HepG2 (cell line): ENCODE data around the gene PSORS1C1. TPM values are rescaled to one million over a fixed set of nuclear protein-coding genes. Genes with fewer than 3 reads are reported as not detected.

Experiments used
- GPBP1L1 ChIP-seq: sonication (generic); formaldehyde crosslinking; IDR thresholded peaks from 2 replicates; pipeline ENCODE4 v1.5.0; 2020; ENCODE audit warnings: mild to moderate bottlenecking, missing genetic modification reagents
- NFIB ChIP-seq: sonication (generic); formaldehyde crosslinking; IDR thresholded peaks from 2 replicates; pipeline ENCODE4 v1.9.0; 2021; ENCODE audit warnings: missing genetic modification reagents, mild to moderate bottlenecking, borderline replicate concordance
- NR2F1 ChIP-seq, 2 experiments: fragments of 450-650 bp in 1 of 2; formaldehyde crosslinking in 1 of 2; IDR thresholded peaks; 2 replicates each; pipeline versions ENCODE4 v1.5.0 to v1.6.1; 2016 to 2020; ENCODE audit warnings: mild to moderate bottlenecking in 1 of 2, missing compliant biosample characterization in 1 of 2, missing genetic modification reagents in 1 of 2, moderate library complexity in 1 of 2
- RELA ChIP-seq: sonication (generic); formaldehyde crosslinking; IDR thresholded peaks from 2 replicates; pipeline ENCODE4 v1.4.0; 2020; ENCODE audit warnings: missing genetic modification reagents
- THAP11 ChIP-seq: IDR thresholded peaks from 2 replicates; pipeline ENCODE4 v1.6.1; 2016; ENCODE audit warnings: missing biosample characterization, missing genetic modification reagents
- ZNF20 ChIP-seq: sonication (generic); formaldehyde crosslinking; IDR thresholded peaks from 2 replicates; pipeline ENCODE4 v1.4.0; 2020; ENCODE audit warnings: mild to moderate bottlenecking, moderate library complexity, missing genetic modification reagents
- ZNF318 ChIP-seq: sonication (generic); formaldehyde crosslinking; IDR thresholded peaks from 2 replicates; pipeline ENCODE4 v1.4.0; 2020; ENCODE audit warnings: mild to moderate bottlenecking, missing genetic modification reagents
- ZNF350 ChIP-seq: sonication (generic); formaldehyde crosslinking; IDR thresholded peaks from 2 replicates; pipeline ENCODE4 v1.4.0; 2020; ENCODE audit warnings: mild to moderate bottlenecking, low read depth, missing genetic modification reagents, borderline replicate concordance
- ZNF646 ChIP-seq: sonication (generic); formaldehyde crosslinking; IDR thresholded peaks from 2 replicates; pipeline ENCODE4 v1.9.0; 2021; ENCODE audit warnings: mild to moderate bottlenecking, missing genetic modification reagents
- ZNF772 ChIP-seq: sonication (generic); formaldehyde crosslinking; IDR thresholded peaks from 2 replicates; pipeline ENCODE4 v1.5.0; 2020; ENCODE audit warnings: mild to moderate bottlenecking, missing genetic modification reagents
- ZNF878 ChIP-seq: sonication (generic); formaldehyde crosslinking; IDR thresholded peaks from 2 replicates; pipeline ENCODE4 v1.8.1; 2023; ENCODE audit warnings: mild to moderate bottlenecking, missing genetic modification reagents, moderate library complexity
- ZZZ3 ChIP-seq: sonication (generic); formaldehyde crosslinking; IDR thresholded peaks from 2 replicates; pipeline ENCODE4 v1.4.0; 2020; ENCODE audit warnings: missing genetic modification reagents, mild to moderate bottlenecking, borderline replicate concordance
- polyA plus RNA-seq, 8 experiments: library from polyadenylated mRNA; depleted of rRNA in 3 of 8; stranded (reverse) in 7 of 8; unstranded in 1 of 8; fragments of >200 nt; fragmentation: Illumina TruSeq in 4 of 8; extraction: Trizol in 4 of 8; gene quantifications; 2 replicates each; pipeline versions ENCODE4 v1.2.1 to v1.2.3, GENCODE V29; 2011 to 2016; ENCODE audit warnings: low read depth in 4 of 8, missing spikeins in 1 of 8, mixed read lengths in 1 of 8; ENCODE audit not compliant: insufficient read depth in 1 of 8
- total RNA-seq, 5 experiments: library from RNA; depleted of rRNA; stranded (reverse); fragments of >200 nt; fragmentation: Illumina TruSeq; extraction: Trizol; gene quantifications; 2 replicates each; pipeline ENCODE4 v1.2.3, GENCODE V29; 2016; ENCODE audit warnings: low read depth in 1 of 5

Gene PSORS1C1
- total and polyA plus RNA-seq, 2 of the 13 experiments (the other 11 are each of a cell fraction or from before 2014, with no cell fraction given): 0.01 to 0.02 TPM

- no peak for TF ChIP-seq ZNF318 (CRISPR knock-in tag)
- TF ChIP-seq RELA: no peak
- 0 out of 2 replicates have a peak, but pooled peaks have one; percentile 57 for TF ChIP-seq ZNF878 (CRISPR knock-in tag)
- no peak for TF ChIP-seq NR2F1 (CRISPR knock-in tag; IDR thresholded peaks at IDR 0.05)
- no peak for TF ChIP-seq ZZZ3 (CRISPR knock-in tag)
- no peak for TF ChIP-seq NFIB (CRISPR knock-in tag)
- TF ChIP-seq ZNF646 (CRISPR knock-in tag): no peak
- TF ChIP-seq ZNF772 (CRISPR knock-in tag): peak; percentile 73; the same call in 1 of the 2 replicates
- no peak for TF ChIP-seq GPBP1L1 (CRISPR knock-in tag)
- peak; percentile 55 for TF ChIP-seq THAP11 (CRISPR knock-in tag)
- TF ChIP-seq ZNF20: no peak
- TF ChIP-seq ZNF350 (CRISPR knock-in tag): peak; percentile 81; the same call in 1 of the 2 replicates
These were observed 71.6 kb downstream of the PSORS1C1 start (continued) for GRCh38 chr6:31186052-31186734.
